ENCODE measurements around the gene TRPM2. TPM values are rescaled to one million over a fixed set of nuclear protein-coding genes. Genes with fewer than 3 reads are reported as not detected.

TRPM2 gene
- total and polyA plus RNA-seq, 2 of the 8 experiments (the other 6 are each of a cell fraction or from before 2014, with no cell fraction given) = 0.27 to 0.28 TPM

- no peak for TF ChIP-seq SP1 (IDR thresholded peaks at IDR 0.05; ENCODE audit: low read depth, low read length)
- TF ChIP-seq SP2 (IDR thresholded peaks at IDR 0.05; ENCODE audit: low read length) = no peak
- no peak for TF ChIP-seq KDM5A (IDR thresholded peaks at IDR 0.05; ENCODE audit: low read length)
- TF ChIP-seq TAF1 (IDR thresholded peaks at IDR 0.05; ENCODE audit: low read depth, low read length) = no peak
- TF ChIP-seq HDAC2 (IDR thresholded peaks at IDR 0.05; ENCODE audit: borderline replicate concordance in 1 of 2, low read depth in 2 of 2, low read length in 2 of 2) = no peak
- no peak for TF ChIP-seq POLR2A (IDR thresholded peaks at IDR 0.05; ENCODE audit: control extremely low read depth in 1 of 2, low read depth in 2 of 2, low read length in 2 of 2)
These were observed 72.0 kb downstream of the TRPM2 start (continued) for GRCh38 chr21:44425307-44425894.

Data from H1 (cell line).